ENCODE results near the gene SSR3.

Gene SSR3

GRCh38 chr3:156535162-156535627 lies 19.7 kb downstream of the SSR3 start:
- Histone ChIP-seq H3K4me1 (ENCODE audit: control insufficient read depth, low read length) (no peaks in the 10 kb centered on the region), H3K4me3 (ENCODE audit: low read length) (no peak overlapping the region), H3K27me3 (ENCODE audit: control insufficient read depth, low read length) (no peaks in the 10 kb centered on the region), H4K20me1 (ENCODE audit: control insufficient read depth, insufficient read depth, low read depth, low read length) (no peaks in the 10 kb centered on the region; the same call in 1 of the 2 replicates), H3K79me2 (ENCODE audit: control insufficient read depth, low read length) (no peaks in the 10 kb centered on the region), H3F3A (ENCODE audit: control insufficient read depth, insufficient read depth) (peaks cover 9% of the 10 kb centered on the region; the same call in 1 of the 2 replicates), H3K27ac (ENCODE audit: low read depth, low read length) (no peak overlapping the region), H3K9me3 (ENCODE audit: control insufficient read depth, insufficient read depth, low read length) (no peaks in the 10 kb centered on the region), H3K9me2 (replicated peaks; ENCODE audit: control insufficient read depth, low read length) (no peaks in the 10 kb centered on the region), H3K36me3 (ENCODE audit: control insufficient read depth, low read length) (peaks cover 11% of the 10 kb centered on the region), H3K4me2 (ENCODE audit: low read length) (no peak overlapping the region)
- TF ChIP-seq EZH2phosphoT487 (IDR thresholded peaks at IDR 0.05; ENCODE audit: borderline replicate concordance, low read length) (no peak), CTCF (IDR thresholded peaks at IDR 0.05; ENCODE audit: low read depth, low read length, poor library complexity, severe bottlenecking) (peak; percentile 16)

GRCh38 chr3:156533205-156533604 lies 21.7 kb downstream of the SSR3 start:
- Histone ChIP-seq H3K4me2 (ENCODE audit: low read length) (no peak overlapping the region), H3K36me3 (ENCODE audit: control insufficient read depth, low read length) (no peaks in the 10 kb centered on the region), H3K27ac (ENCODE audit: low read depth, low read length) (no peak overlapping the region)

GRCh38 chr3:156532730-156533129 lies 22.2 kb downstream of the SSR3 start:
- Histone ChIP-seq H3K4me1 (ENCODE audit: control insufficient read depth, low read length) (no peaks in the 10 kb centered on the region), H3K4me2 (ENCODE audit: low read length) (no peak overlapping the region), H3K27ac (ENCODE audit: low read depth, low read length) (no peak overlapping the region), H3K4me3 (ENCODE audit: low read length) (no peak overlapping the region), H3F3A (ENCODE audit: control insufficient read depth, insufficient read depth) (peaks cover 6% of the 10 kb centered on the region; the same call in 1 of the 2 replicates), H3K27me3 (ENCODE audit: control insufficient read depth, low read length) (no peaks in the 10 kb centered on the region), H3K9me3 (ENCODE audit: control insufficient read depth, insufficient read depth, low read length) (no peaks in the 10 kb centered on the region), H4K20me1 (ENCODE audit: control insufficient read depth, insufficient read depth, low read depth, low read length) (no peaks in the 10 kb centered on the region; the same call in 1 of the 2 replicates), H3K9me2 (replicated peaks; ENCODE audit: control insufficient read depth, low read length) (no peaks in the 10 kb centered on the region), H3K36me3 (ENCODE audit: control insufficient read depth, low read length) (no peaks in the 10 kb centered on the region), H3K79me2 (ENCODE audit: control insufficient read depth, low read length) (no peaks in the 10 kb centered on the region)
- no peak for TF ChIP-seq EZH2phosphoT487 (IDR thresholded peaks at IDR 0.05; ENCODE audit: borderline replicate concordance, low read length)
- TF ChIP-seq CTCF (IDR thresholded peaks at IDR 0.05; ENCODE audit: low read depth, low read length, poor library complexity, severe bottlenecking): no peak

More at GRCh38 chr3:156533205-156533604, 21.7 kb downstream of the SSR3 start:
- H3K9me2 ChIP-seq (replicated peaks; ENCODE audit: control insufficient read depth, low read length): no peaks in the 10 kb centered on the region
- no peak overlapping the region for H3K4me3 ChIP-seq (ENCODE audit: low read length)
- H4K20me1 ChIP-seq (ENCODE audit: control insufficient read depth, insufficient read depth, low read depth, low read length): no peaks in the 10 kb centered on the region; the same call in 1 of the 2 replicates
- H3K4me1 ChIP-seq (ENCODE audit: control insufficient read depth, low read length): no peaks in the 10 kb centered on the region
- no peaks in the 10 kb centered on the region for H3K79me2 ChIP-seq (ENCODE audit: control insufficient read depth, low read length)
- H3K27me3 ChIP-seq (ENCODE audit: control insufficient read depth, low read length): no peaks in the 10 kb centered on the region
- peaks cover 9% of the 10 kb centered on the region; the same call in 1 of the 2 replicates for H3F3A ChIP-seq (ENCODE audit: control insufficient read depth, insufficient read depth)
- H3K9me3 ChIP-seq (ENCODE audit: control insufficient read depth, insufficient read depth, low read length): no peaks in the 10 kb centered on the region
- TF ChIP-seq EZH2phosphoT487 (IDR thresholded peaks at IDR 0.05; ENCODE audit: borderline replicate concordance, low read length): no peak
- TF ChIP-seq CTCF (IDR thresholded peaks at IDR 0.05; ENCODE audit: low read depth, low read length, poor library complexity, severe bottlenecking): no peak

Data from DOHH2 (cell line).